HepG2 (cell line): ENCODE results near the gene FJX1. TPM values are rescaled to one million over a fixed set of nuclear protein-coding genes. Genes with fewer than 3 reads are reported as not detected.

Experiments used
- ASH2L ChIP-seq: fragments of 300-600, 200-600 bp; sonication (generic); IDR thresholded peaks from 2 replicates; pipeline ENCODE4 v1.7.0; 2017; ENCODE audit warnings: low read depth, mild to moderate bottlenecking, moderate library complexity, mixed read lengths, low read length; ENCODE audit not compliant: insufficient read length
- HNF4G ChIP-seq, 2 experiments: sonication (generic) in 1 of 2; formaldehyde crosslinking in 1 of 2; IDR thresholded peaks; 2 replicates each; pipeline versions ENCODE4 v1.4.0 to v1.6.1; 2011 to 2020; ENCODE audit warnings: borderline replicate concordance in 2 of 2, low read depth in 2 of 2, mild to moderate bottlenecking in 2 of 2, low read length in 1 of 2, missing genetic modification reagents in 1 of 2, moderate library complexity in 1 of 2
- KDM2A ChIP-seq: sonication (generic); formaldehyde crosslinking; IDR thresholded peaks from 2 replicates; pipeline ENCODE4 v1.4.0; 2020; ENCODE audit warnings: low read depth, missing genetic modification reagents, borderline replicate concordance
- MIER3 ChIP-seq: IDR thresholded peaks from 2 replicates; pipeline ENCODE4 v1.6.1; 2016; ENCODE audit warnings: missing compliant biosample characterization, borderline replicate concordance
- NFE2L2 ChIP-seq: fragments of 150-350 bp; IDR thresholded peaks from 2 replicates; pipeline ENCODE4 v1.6.1; 2014; ENCODE audit warnings: low read length
- SKI ChIP-seq: fragments of 450-650 bp; IDR thresholded peaks from one replicate; pipeline ENCODE4 v1.6.1; 2018; ENCODE audit warnings: mild to moderate bottlenecking; ENCODE audit not compliant: partially characterized antibody
- SRSF9 ChIP-seq: fragments of 200-400 bp; formaldehyde crosslinking; IDR thresholded peaks from 2 replicates; pipeline ENCODE4 v1.6.1; 2018; ENCODE audit warnings: borderline replicate concordance, mild to moderate bottlenecking, low read depth, low read length; ENCODE audit not compliant: insufficient read depth, poor library complexity, severe bottlenecking
- ZEB1 ChIP-seq: IDR thresholded peaks from 2 replicates; pipeline ENCODE4 v1.6.1; 2012; ENCODE audit warnings: mild to moderate bottlenecking, low read depth, inconsistent platforms; ENCODE audit not compliant: insufficient replicate concordance
- ZNF616 ChIP-seq: sonication (generic); formaldehyde crosslinking; IDR thresholded peaks from 2 replicates; pipeline ENCODE4 v1.5.0; 2020; ENCODE audit warnings: low read depth, mild to moderate bottlenecking, missing genetic modification reagents
- ZNF790 ChIP-seq: sonication (generic); formaldehyde crosslinking; IDR thresholded peaks from 2 replicates; pipeline ENCODE4 v1.8.0; 2022; ENCODE audit warnings: missing genetic modification reagents, mild to moderate bottlenecking, borderline replicate concordance
- ZNF878 ChIP-seq: sonication (generic); formaldehyde crosslinking; IDR thresholded peaks from 2 replicates; pipeline ENCODE4 v1.8.1; 2023; ENCODE audit warnings: mild to moderate bottlenecking, missing genetic modification reagents, moderate library complexity
- polyA plus RNA-seq, 8 experiments: library from polyadenylated mRNA; depleted of rRNA in 3 of 8; stranded (reverse) in 7 of 8; unstranded in 1 of 8; fragments of >200 nt; fragmentation: Illumina TruSeq in 4 of 8; extraction: Trizol in 4 of 8; gene quantifications; 2 replicates each; pipeline versions ENCODE4 v1.2.1 to v1.2.3, GENCODE V29; 2011 to 2016; ENCODE audit warnings: low read depth in 4 of 8, missing spikeins in 1 of 8, mixed read lengths in 1 of 8; ENCODE audit not compliant: insufficient read depth in 1 of 8
- total RNA-seq, 5 experiments: library from RNA; depleted of rRNA; stranded (reverse); fragments of >200 nt; fragmentation: Illumina TruSeq; extraction: Trizol; gene quantifications; 2 replicates each; pipeline ENCODE4 v1.2.3, GENCODE V29; 2016; ENCODE audit warnings: low read depth in 1 of 5
- TF ChIP-seq, protein P1 (sequence below): sonication (generic); formaldehyde crosslinking; IDR thresholded peaks from 2 replicates; pipeline ENCODE4 v1.4.0; 2020; ENCODE audit warnings: mild to moderate bottlenecking, missing genetic modification reagents
- TF ChIP-seq, protein P2 (sequence below): sonication (generic); formaldehyde crosslinking; IDR thresholded peaks from 2 replicates; pipeline ENCODE4 v1.8.0; 2022; ENCODE audit warnings: mild to moderate bottlenecking, missing genetic modification reagents; ENCODE audit not compliant: insufficient replicate concordance
- TF ChIP-seq, protein P3 (sequence below): sonication (generic); formaldehyde crosslinking; conservative IDR thresholded peaks from 2 replicates; pipeline ENCODE4 v1.8.0; 2022; ENCODE audit warnings: low read depth, missing genetic modification reagents
- TF ChIP-seq, protein P4 (sequence below): sonication (generic); formaldehyde crosslinking; IDR thresholded peaks from 2 replicates; pipeline ENCODE4 v1.4.0; 2020; ENCODE audit warnings: mild to moderate bottlenecking, low read depth, missing genetic modification reagents
- TF ChIP-seq, protein P5 (sequence below): sonication (generic); formaldehyde crosslinking; IDR thresholded peaks from 2 replicates; pipeline ENCODE4 v1.4.0; 2020; ENCODE audit warnings: missing genetic modification reagents

The FJX1 gene
- total and polyA plus RNA-seq, 2 of the 13 experiments (the other 11 are each of a cell fraction or from before 2014, with no cell fraction given) = 0.40 to 0.82 TPM

DNA sequence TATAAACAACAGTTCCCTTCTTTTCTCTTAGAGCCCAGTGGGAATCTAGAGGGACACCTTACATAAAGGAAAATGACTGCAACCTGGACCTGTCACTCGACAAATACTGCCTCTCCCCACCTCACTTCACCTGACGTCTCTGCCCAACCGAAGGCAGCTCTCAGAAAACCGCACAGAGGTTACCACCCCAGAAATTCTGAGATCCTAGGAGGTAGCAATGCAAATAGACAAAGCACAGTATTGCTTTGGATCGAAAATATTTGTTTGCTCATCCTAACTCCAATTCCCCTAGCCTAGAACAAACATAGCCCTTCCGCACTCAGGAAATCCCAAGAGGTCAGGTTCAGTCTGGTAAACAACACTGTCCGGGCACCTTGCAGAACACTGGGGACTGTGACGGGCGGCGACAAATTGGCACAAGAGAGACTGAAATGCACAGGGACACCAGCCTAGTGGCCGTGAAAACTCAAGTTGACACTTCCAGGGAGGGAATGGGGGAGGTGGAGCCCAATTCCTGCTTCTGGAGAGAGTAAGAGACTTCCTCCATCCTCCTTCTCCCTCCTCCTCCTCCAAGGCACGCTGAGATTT, 43.9 kb downstream of the FJX1 start (continued):
- TF ChIP-seq, protein P1, sequence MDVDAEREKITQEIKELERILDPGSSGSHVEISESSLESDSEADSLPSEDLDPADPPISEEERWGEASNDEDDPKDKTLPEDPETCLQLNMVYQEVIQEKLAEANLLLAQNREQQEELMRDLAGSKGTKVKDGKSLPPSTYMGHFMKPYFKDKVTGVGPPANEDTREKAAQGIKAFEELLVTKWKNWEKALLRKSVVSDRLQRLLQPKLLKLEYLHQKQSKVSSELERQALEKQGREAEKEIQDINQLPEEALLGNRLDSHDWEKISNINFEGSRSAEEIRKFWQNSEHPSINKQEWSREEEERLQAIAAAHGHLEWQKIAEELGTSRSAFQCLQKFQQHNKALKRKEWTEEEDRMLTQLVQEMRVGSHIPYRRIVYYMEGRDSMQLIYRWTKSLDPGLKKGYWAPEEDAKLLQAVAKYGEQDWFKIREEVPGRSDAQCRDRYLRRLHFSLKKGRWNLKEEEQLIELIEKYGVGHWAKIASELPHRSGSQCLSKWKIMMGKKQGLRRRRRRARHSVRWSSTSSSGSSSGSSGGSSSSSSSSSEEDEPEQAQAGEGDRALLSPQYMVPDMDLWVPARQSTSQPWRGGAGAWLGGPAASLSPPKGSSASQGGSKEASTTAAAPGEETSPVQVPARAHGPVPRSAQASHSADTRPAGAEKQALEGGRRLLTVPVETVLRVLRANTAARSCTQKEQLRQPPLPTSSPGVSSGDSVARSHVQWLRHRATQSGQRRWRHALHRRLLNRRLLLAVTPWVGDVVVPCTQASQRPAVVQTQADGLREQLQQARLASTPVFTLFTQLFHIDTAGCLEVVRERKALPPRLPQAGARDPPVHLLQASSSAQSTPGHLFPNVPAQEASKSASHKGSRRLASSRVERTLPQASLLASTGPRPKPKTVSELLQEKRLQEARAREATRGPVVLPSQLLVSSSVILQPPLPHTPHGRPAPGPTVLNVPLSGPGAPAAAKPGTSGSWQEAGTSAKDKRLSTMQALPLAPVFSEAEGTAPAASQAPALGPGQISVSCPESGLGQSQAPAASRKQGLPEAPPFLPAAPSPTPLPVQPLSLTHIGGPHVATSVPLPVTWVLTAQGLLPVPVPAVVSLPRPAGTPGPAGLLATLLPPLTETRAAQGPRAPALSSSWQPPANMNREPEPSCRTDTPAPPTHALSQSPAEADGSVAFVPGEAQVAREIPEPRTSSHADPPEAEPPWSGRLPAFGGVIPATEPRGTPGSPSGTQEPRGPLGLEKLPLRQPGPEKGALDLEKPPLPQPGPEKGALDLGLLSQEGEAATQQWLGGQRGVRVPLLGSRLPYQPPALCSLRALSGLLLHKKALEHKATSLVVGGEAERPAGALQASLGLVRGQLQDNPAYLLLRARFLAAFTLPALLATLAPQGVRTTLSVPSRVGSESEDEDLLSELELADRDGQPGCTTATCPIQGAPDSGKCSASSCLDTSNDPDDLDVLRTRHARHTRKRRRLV (CRISPR knock-in tag) = no peak
- no peak for TF ChIP-seq ZNF616 (CRISPR knock-in tag)
- 0 out of 2 replicates have a peak, but pooled peaks have one; percentile 39 for TF ChIP-seq MIER3 (CRISPR knock-in tag)
- TF ChIP-seq ZNF878 (CRISPR knock-in tag) = peak; percentile 91
- no peak for TF ChIP-seq ZEB1
- TF ChIP-seq, protein P2, sequence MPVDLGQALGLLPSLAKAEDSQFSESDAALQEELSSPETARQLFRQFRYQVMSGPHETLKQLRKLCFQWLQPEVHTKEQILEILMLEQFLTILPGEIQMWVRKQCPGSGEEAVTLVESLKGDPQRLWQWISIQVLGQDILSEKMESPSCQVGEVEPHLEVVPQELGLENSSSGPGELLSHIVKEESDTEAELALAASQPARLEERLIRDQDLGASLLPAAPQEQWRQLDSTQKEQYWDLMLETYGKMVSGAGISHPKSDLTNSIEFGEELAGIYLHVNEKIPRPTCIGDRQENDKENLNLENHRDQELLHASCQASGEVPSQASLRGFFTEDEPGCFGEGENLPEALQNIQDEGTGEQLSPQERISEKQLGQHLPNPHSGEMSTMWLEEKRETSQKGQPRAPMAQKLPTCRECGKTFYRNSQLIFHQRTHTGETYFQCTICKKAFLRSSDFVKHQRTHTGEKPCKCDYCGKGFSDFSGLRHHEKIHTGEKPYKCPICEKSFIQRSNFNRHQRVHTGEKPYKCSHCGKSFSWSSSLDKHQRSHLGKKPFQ (CRISPR knock-in tag) = no peak
- TF ChIP-seq SKI = peak; percentile 79
- TF ChIP-seq HNF4G (IDR thresholded peaks at IDR 0.05; ENCODE audit: borderline replicate concordance, low read depth, low read length) = no peak
- no peak for TF ChIP-seq HNF4G (CRISPR knock-in tag; IDR thresholded peaks at IDR 0.05; ENCODE audit: borderline replicate concordance, low read depth)
- TF ChIP-seq, protein P3, sequence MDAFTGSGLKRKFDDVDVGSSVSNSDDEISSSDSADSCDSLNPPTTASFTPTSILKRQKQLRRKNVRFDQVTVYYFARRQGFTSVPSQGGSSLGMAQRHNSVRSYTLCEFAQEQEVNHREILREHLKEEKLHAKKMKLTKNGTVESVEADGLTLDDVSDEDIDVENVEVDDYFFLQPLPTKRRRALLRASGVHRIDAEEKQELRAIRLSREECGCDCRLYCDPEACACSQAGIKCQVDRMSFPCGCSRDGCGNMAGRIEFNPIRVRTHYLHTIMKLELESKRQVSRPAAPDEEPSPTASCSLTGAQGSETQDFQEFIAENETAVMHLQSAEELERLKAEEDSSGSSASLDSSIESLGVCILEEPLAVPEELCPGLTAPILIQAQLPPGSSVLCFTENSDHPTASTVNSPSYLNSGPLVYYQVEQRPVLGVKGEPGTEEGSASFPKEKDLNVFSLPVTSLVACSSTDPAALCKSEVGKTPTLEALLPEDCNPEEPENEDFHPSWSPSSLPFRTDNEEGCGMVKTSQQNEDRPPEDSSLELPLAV (CRISPR knock-in tag) = no peak
- TF ChIP-seq, protein P4, sequence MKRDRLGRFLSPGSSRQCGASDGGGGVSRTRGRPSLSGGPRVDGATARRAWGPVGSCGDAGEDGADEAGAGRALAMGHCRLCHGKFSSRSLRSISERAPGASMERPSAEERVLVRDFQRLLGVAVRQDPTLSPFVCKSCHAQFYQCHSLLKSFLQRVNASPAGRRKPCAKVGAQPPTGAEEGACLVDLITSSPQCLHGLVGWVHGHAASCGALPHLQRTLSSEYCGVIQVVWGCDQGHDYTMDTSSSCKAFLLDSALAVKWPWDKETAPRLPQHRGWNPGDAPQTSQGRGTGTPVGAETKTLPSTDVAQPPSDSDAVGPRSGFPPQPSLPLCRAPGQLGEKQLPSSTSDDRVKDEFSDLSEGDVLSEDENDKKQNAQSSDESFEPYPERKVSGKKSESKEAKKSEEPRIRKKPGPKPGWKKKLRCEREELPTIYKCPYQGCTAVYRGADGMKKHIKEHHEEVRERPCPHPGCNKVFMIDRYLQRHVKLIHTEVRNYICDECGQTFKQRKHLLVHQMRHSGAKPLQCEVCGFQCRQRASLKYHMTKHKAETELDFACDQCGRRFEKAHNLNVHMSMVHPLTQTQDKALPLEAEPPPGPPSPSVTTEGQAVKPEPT (CRISPR knock-in tag) = no peak
- TF ChIP-seq SRSF9 = no peak
- TF ChIP-seq ZNF790 = no peak
- TF ChIP-seq ASH2L = no peak
- no peak for TF ChIP-seq NFE2L2
- TF ChIP-seq KDM2A (CRISPR knock-in tag) = no peak
- TF ChIP-seq, protein P5, sequence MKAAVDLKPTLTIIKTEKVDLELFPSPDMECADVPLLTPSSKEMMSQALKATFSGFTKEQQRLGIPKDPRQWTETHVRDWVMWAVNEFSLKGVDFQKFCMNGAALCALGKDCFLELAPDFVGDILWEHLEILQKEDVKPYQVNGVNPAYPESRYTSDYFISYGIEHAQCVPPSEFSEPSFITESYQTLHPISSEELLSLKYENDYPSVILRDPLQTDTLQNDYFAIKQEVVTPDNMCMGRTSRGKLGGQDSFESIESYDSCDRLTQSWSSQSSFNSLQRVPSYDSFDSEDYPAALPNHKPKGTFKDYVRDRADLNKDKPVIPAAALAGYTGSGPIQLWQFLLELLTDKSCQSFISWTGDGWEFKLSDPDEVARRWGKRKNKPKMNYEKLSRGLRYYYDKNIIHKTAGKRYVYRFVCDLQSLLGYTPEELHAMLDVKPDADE = no peak
